HG03558 (cell line): ENCODE results near the gene MYDGF.

Experiments used
- ATAC-seq: cut with Tn5 transposase; IDR thresholded peaks from one replicate; pipeline ENCODE4 v1.9.1; 2021; ENCODE audit warnings: moderate number of reproducible peaks; ENCODE audit not compliant: unreplicated experiment; ENCODE audit errors: extremely low read depth

The MYDGF gene

DNA sequence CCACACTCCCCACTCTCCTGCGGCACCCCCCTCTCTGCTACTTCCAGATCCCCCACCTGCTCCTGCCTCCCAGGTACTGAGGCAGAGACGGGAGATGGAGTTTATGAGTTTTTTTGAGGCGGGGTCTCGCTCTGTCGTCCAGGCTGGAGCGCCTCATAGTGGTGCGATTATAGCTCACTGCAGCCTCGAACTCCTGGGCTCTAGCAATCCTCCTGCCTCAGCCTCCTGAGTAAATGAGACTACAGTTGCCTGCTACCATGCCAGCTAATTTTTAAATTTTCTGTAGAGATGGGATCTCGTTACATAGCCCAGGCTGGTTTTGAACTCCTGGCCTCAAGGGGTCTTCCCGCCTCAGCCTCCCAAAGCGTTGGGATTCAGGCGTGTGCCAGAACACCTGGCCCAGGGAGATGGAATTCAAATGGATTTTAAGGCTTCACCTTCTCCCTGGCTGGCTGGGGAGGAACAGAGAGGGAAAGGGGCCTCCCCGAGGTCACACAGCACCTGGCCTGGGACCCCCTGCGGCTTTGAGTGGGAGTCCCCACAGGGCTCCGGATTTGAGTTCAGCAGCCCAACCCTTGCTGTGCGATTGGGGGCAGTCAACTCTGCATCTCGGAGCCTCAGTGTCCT is 50.4 kb downstream of the MYDGF start:
- ATAC-seq = no peak

DNA sequence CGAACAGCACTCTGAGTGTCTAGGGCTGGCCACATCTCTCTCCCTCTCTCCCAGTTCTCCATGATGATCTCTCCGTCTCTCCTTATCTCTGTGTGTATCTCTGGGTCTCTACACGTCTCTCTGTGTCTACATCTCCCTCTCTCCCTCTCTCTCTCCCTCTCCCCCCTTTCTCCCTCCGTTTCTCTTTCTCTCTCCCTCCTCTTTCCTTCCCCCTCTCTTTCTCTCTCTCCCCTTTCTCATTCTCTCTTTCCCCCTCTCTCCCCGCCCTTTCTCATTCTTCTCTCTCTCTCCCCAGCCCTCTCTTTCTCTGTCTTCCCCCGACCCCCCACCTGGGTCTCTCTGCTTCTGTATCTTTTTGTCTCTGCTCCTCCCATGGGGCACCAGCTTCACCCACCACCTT is 52.1 kb downstream of the MYDGF start:
- no peak for ATAC-seq

DNA sequence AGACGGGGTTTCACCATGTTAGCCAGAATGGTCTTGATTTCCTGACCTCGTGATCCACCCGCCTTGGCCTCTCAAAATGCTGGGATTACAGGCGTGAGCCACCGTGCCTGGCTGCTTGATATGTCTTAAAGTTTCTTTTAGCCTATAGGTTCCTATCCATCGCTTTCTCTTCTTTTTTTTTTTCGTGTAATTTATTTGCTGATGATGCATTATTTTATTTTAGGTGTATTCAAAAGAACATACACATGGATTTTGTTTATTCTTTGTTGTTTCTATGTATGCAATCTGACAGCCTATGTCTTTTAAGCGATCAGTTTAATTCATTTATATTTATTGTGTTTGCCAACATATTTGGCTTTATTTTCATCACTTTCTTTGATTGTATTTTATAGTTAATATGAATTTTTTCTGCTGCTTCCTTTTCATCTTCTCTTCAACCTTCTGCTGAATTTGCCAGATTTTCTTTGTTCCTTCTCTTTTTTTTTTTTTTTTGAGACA is 56.8 kb downstream of the MYDGF start:
- ATAC-seq = no peak

DNA sequence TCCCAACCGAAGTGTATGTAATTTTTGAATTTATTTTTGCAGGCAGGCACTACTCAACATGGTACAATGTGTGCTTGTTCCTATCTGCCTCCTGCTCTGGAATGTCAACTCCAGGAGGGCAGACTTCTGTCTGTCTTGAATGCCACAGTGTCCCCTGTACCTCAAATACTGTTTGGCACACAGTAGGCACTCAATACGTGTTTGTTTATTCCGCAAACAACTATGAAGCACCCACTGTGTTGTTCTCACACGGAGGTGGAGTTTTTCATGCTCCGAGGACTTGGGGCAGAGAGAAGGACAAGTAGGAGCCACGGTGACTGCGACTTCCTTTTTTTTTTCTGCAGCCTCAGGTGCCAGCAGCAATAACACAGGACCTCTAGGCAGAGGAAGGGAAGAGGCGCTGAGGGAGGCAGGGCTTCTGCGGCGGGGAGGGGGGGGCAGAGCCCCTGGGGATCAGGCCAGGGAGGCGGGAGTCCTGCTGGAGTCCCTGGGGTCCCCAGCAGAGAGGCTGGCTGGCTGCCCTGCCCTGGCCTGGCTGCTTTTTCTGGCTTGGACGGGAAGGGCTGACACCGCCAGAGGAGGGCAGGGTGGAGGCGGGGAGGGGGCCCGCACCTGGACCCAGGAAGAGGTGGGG is 60.1 kb downstream of the MYDGF start:
- no peak for ATAC-seq
